HG03432 (cell line): Measurements from ENCODE around the gene GRIN2C.
"Not testable (repeated sequence)": the region's sequence is repeated elsewhere in the genome, so short reads cannot be mapped to it uniquely, and the experiment has no call there.

ENCODE experiments used
- ATAC-seq: cut with Tn5 transposase; IDR thresholded peaks from one replicate; pipeline ENCODE4 v1.9.1; 2021; ENCODE audit warnings: mild to moderate bottlenecking, moderate library complexity; ENCODE audit not compliant: unreplicated experiment

The GRIN2C gene

GRCh38 chr17:74859459-74860228, at the start of gene GRIN2C:
Gene GRIN2C, minus strand, starts transcription at chr17:74859885. Its CDS starts 4,793 bp downstream, at chr17:74855092.
- ATAC-seq: no peak

- ATAC-seq: not testable (repeated sequence)
Observed at GRCh38 chr17:74909097-74909496, 49.4 kb upstream of the GRIN2C start.

- no peak for ATAC-seq
Observed at GRCh38 chr17:74907012-74907411, 47.3 kb upstream of the GRIN2C start.

GRCh38 chr17:74906214-74906793, 46.6 kb upstream of the GRIN2C start:
- ATAC-seq: not testable (repeated sequence)

- ATAC-seq: no peak
Observed at GRCh38 chr17:74904687-74905409, 45.2 kb upstream of the GRIN2C start.

GRCh38 chr17:74903671-74904070, 44.0 kb upstream of the GRIN2C start:
- ATAC-seq: no peak

- ATAC-seq: no peak
Observed at GRCh38 chr17:74903034-74903433, 43.3 kb upstream of the GRIN2C start.

- no peak for ATAC-seq
Observed at GRCh38 chr17:74901353-74902135, 41.9 kb upstream of the GRIN2C start.

- ATAC-seq: no peak
Observed at GRCh38 chr17:74900208-74900607, 40.5 kb upstream of the GRIN2C start.

GRCh38 chr17:74898376-74898946, 38.8 kb upstream of the GRIN2C start:
- no peak for ATAC-seq

- no peak for ATAC-seq
Observed at GRCh38 chr17:74893936-74894671, 34.4 kb upstream of the GRIN2C start.

GRCh38 chr17:74892974-74893911, 33.6 kb upstream of the GRIN2C start, which contains the start of gene FADS6:
Gene FADS6, minus strand, starts transcription at chr17:74893633. Its CDS starts 38 bp downstream, at chr17:74893595.
- no peak for ATAC-seq

GRCh38 chr17:74892013-74892841, 32.5 kb upstream of the GRIN2C start:
- ATAC-seq: no peak

- no peak for ATAC-seq
Observed at GRCh38 chr17:74890554-74890953, 30.9 kb upstream of the GRIN2C start.

- ATAC-seq: no peak
Observed at GRCh38 chr17:74888469-74888868, 28.8 kb upstream of the GRIN2C start.

GRCh38 chr17:74883241-74883745, 23.6 kb upstream of the GRIN2C start:
- no peak for ATAC-seq

- no peak for ATAC-seq
Observed at GRCh38 chr17:74882517-74883240, 23.0 kb upstream of the GRIN2C start.
